Measurements from ENCODE around the gene BMF.

Gene BMF

DNA sequence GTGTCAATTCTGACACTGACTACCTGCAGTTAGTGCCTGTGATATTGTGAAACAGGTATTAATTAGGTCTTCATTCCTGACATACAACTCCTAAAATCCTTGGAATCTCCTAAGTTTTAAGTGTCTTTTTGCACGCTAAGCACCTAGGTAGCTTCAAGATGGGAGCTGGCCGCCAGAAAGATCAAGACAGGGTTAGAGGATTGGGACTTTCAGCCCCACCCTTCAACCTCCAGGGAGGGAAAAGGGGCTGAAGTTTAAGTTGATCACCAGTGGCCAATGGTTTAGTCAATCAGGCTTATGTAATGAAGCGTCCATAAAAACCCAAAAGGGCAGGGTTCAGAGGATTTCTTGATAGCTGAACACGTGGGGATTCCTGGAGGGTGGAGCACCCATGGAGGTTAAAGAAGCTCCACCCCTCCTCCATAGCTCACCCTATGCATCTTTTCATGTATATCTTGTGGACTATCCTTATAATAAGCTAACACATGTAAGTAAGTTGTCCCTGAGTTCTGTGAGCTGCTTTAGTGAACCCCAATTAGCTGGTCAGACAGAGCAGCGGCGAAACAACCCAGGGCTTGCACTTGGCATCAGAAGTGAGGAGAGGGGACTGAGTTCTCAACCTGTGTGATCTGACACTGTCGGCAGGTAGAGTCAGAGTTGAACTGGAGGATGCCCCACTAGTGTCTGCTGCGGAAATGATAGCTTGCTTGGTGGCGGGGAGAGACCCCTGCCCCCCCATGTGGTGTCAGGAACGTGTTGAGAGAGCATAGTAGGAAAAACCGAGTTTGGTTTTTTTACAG lies 56.9 kb downstream of the BMF start:
- no peak for DNase-seq

DNA sequence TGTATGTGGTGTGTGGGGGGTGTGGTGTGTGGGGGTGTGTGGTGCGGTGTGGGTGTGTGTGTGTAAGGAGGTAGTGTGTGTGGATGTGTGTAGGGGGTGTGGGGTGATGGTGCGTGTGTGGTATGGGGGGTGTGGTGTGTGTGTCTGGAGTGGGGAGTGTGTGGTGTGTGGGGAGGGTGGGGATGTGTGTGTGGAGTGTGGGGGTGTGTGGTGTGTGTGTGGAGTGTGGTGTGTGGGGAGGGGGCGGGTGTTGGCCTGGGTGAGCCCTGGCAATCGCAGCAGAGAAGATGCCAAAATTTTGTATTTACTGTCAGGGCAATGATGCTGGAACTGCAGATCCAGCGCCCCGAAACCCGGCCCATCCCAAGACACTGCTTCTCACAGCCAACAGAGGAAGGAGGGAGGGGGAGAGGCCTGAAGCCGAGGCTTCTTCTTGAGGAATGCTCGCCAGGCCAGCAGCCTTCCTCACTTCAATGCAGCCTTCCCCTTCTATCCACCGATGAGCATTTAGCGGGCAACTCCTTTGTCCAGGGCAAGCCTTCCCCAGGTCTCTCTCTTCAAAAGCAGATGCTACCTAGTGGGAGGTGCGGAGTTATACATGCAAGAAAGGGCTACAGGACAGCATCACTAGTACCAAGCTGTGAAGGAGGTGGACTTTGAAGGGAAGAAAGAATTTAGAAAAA lies 57.8 kb downstream of the BMF start:
- DNase-seq, result no peak

DNA sequence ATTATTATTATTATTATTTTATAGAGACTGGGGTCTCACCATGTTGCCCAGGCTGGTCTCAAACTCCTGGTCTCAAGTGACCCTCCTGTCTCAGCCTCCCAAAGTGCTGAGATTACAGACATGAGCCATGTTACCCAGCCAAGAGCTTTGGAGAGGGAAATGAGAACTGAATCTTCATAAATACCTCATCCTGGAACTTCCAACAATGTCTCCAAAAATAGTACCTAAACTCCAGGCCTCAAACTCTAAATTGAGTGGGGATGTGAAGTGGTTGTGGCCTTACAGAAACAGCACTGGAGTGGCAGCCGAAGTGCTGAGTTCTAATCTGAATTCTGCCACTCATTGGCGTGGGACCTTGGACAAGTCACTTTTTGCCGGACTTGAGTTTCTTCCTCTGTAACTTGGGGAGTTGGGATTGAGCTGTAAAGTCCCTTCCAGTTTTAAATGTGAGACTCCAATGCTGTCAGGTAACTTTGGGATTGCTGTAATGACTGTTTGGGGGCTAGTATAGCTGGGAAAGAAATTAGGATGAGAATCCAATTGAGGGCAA lies 59.7 kb downstream of the BMF start:
- DNase-seq, result no peak

DNA sequence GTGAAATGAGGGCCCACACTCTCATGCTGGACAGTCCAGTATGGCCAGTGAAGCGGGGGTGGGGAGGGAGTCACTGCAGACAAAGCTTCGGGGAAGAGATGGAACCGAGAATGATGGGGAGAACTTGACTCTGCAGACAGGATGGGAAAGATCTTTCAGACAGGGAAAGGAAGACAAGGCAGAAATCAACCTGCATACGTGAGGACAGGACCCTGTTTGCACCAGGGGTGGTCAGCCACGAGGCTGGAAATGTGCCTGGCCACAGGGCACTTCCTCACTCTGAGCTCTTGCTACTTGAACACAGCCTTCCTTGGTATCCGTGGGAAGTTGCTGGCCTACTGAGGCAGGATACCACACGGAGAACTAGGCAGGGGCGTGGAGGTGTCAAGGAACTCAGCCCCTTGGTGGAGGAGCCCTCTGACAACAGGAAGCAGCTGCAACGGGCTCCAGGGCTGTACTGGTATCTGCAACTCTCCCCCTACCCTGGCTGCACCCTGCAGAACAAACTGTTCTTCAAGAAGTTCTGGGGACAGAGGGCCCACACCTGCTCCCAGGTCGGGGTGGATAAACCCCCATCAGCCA lies 60.4 kb downstream of the BMF start:
- DNase-seq, result no peak

DNA sequence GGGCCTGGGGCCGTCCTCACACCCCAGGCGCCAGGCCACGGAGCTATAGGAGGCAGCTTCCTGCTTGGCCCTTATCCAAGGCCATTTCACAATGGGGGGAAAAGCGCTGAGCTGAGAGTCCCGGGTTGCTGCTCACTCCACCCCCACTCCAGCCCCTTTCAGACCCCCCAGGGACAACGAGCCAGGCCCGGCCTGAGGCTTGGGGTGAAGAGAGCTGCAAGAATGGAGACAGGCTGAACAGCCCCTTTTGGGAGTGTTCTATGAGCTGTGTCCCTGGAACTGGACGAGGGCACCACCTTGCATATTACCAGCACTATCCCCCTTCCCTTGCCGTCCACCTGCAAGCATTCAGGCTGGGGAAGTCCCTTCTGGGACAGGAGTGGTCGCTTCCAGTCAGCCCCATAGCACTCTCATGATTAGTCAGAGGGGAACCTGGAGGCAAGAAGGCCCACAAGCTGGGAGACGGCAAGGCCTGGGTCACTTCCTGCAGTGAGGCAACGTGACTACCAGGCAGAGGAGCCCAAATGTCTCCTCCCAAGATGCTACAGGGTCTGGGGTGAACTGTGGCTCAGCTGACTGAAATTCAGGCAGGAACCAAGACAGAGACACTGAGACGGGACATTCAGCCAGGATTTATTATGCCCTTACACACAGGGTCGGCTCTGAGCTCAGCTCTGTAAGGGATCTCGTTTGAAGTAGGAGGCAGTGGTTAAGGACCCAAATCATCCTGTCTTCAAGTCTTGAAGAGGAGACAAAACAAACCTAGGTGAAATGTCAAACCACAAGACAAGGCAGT lies 61.1 kb downstream of the BMF start:
- DNase-seq, result peak in 9 of 56 donors; percentile 12 to 60 (median 25)

DNA sequence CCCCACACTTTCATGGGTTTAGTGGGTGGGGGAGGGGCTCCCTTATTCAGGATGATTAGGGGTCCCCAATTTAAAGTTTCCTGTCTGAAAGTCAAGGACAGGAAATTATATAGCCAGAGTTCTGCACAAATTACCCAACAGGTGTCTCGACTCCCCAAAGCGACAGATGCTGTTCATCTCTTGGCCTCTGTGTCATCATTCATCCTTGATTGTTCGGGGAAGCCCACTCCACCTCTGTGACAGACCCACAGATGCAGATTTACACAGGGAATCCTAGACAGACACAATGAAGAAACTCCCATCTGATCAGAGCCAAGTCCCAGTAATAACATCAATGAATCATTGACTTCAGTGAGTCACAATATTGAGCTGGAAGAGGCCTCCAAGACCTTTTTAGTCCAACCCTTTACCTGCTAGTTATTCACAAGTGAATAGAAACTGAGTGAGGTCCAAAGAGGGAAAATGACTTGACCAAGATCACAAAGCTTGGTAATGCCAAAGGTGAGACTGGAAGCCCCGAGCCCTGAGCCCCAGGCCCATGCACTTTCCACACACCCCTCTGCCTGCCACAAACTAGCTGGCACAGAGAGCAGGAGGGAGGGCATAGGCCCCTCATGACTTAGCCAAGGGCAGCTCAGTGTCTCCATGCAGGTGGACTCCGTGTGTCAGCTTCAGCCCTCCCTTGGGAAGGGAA lies 61.8 kb downstream of the BMF start:
- DNase-seq, result no peak

DNA sequence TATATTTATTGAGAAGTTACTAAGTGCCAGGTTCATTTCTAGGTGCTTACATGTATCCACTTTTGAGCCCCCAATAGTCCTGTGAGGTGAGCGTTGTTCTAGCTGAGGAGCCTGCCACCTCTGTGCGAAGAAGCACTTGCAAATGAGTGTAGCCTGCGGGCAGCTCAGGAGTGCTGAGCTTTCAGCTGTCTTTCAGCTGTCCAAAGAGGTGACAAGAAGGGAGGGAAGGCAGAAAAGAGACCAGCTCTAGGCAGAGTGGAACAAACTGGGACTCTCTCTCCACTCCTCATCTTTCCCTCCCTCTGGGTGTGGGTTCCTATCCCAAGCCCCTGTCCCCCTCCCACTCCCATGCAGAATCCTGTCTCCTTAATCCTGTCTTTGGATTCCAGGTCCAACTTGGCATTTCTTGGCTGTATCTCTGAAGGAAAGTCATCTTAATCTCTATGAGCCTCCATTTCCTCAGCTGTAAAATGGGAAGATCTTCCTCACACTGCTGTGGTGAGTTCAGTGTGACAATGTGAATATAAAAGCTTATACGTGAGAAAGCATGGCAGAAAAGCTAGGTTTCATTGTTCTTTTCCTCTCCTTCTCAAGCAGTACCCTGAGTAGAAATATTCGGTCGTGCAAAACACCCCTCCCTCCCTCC lies 63.0 kb downstream of the BMF start:
- DNase-seq, result no peak

DNA sequence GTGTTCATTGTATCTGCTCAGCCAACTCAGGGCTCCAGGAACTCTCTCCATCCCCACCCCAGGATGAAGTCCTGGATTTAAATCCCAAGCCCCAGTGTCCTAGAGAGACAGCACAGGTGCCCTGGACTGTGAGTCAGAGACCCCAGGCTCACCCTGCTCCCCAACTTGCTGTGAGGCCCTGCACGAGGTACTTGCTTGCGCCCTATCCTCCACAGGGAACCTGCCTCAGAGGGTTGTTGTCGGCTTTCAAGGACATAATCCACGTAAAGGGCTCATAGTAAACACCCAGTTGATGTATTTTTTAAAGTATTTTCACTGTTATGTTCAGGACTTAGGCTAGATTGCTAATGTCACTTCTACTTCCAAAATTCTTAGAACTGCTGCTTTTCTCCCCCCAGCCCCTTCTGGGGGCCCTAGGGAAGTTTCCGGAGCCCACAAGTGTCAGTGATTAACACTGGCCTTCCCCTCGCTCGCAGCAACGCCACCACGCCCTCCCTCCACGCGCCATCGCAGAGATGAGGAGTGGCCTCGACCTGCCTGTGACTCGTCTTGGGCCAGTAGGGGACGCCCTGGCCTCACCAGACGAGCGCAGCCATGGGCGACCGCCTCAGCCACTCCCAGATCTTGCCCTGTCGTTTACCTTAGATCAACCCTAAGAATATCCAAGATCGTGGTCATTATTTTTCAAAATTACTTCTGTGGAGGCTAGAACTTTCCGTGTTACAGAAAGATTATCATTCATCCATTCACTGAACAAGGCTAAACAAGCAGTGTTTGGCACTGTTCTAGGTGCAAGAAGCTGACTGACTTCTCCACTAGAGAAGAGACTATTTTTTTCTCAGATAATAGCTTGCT lies 63.7 kb downstream of the BMF start:
- peak in 52 of 56 donors; percentile 23 to 89 (median 63) for DNase-seq

DNA sequence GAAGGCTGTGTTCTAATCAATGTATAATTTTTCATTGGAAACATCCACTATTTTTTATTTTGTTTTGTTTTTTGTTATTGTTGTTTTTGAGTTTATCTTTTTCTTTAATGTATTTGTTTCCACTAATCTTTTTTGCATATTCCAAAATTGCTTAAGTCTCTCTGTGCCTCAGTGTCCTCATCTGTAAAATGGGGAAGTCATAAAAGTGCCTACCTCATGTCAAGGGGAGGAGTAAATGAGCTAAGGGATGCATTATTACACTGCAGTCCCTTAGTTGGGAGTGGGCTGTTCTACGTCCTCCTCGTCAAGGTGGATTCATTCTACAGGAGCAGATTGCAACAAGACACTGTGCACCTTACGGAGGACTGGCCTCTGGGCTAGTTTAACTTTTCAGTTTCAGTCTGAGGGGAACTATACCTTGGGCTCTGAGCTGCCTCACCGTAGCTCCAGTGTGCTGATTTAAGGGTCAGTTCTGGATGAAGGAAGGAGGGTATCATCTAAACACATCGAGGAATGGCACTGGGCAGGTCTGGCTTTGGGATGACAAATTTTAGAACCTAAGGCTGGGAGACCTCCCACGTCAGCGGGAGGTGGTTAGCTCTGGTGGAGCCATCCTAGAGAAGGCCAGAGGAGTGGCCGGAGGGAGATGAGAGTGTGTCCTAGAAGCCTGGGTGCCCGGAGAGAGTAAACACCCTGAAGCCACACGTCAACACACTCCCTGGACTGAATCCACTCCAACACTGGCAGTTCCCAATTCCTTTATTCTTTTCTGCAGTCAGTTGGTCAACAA lies 64.6 kb downstream of the BMF start:
- DNase-seq, result peak in 1 of 56 donors; percentile 13

DNA sequence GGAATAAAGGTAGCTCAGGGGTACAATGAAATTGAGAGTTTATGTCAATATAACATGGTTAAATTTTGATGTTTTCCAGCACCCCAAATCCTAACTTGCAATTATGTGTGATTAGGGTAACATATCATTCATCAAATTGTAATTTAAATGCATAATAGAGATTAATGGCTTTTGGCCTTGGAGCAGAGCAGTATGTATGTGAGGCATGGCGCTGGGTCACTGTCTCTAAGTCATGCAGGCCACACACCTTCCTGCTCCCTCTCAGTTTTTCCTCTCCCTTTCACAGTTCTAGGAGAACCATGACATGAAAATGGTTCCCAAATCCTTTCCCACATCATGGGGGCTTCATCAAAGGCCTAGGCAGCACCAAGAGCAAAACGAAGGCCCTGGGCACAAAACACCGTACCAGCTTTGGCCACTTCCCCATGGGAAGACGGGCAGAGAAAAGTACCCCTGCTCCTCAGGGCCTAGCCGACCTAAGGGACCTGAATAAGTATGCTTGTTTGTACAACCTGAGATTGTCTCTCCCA lies 65.8 kb downstream of the BMF start:
- no peak for DNase-seq

DNA sequence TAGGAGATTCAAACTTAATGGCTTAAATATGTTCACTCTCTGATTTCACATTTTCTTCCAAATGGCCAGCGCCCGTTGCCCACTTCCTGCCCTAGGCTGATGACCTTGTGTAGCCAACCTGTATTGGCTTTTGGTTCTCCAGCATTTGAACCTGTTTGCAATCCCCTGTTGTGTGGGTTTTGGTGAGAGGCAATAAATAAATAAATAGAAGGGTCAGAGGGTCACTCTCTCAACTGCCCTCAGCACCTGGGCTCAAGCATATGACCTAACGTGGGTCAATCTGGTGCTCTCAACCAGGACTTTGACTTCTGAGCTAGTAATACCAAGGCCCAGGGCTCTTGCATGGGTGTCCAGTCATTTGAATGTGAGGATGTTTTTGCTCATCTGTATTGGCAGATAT lies 67.9 kb downstream of the BMF start:
- no peak for DNase-seq

DNA sequence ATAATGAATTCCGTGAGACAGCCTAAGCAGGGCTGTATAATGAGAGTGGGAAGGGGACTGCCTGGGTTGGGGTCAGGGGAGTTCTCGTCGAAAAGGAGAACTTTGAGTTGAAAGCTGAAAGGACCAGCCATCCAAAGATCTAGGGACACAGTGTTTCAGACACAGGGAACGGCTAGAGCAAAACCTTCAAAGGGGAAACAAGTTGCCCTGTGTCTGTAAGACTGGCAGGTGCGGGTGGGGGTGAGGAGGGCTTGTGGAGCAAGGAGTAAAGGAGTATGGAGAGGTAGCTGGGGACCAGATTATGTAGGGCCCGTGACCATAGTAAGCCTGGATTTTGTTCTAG lies 68.4 kb downstream of the BMF start:
- DNase-seq, result no peak

DNA sequence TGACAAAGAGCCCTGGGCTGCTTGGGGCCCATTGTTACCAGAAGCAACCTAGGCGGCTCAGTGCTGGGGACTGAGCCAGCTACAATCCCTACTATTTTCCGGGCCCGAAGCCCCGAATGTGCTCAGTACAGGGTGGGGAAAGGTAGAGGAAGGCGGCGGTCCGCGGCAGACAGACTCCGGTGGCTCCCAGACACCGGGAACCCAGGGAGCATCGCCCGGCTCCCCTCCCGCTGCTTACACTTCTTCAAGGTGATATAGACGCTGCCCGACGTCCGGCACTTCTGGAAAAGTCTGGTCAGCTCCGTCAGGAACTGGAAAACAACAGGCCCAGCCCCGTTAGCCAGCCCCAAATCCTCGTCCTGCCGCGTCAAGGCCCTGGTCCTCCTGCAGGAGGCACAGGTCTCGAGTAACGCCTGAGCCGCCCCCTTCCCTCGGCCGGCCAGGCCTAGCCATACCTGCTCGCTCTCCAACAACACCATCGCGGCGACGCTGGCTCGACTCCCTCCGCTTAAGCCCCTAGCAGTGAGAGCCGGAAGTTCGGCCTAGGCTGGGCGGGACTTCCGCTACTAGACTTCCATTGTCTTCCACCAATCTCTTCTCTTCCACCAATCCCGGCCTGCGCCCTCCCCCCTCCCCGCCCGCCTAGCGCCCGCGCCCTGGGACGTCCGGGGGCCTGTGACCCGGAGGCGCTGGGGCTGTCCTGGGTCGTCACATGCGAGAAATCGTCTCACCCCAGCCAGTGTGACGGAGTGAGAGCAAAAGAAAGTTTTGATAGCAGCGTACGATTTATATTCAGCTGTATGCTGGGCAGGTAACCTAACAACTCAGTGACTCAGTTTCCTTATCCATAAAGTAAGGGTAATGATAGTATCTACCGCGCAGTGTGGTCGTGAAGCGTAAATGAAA lies 69.8 kb downstream of the BMF start, which contains the start of gene SRP14:
SRP14 (minus strand) TSS at position 544 of the 906 bp plus-strand sequence; CDS start at position 479, 65 bp downstream.
- peak; percentile 64 to 98 (median 92) for DNase-seq

DNA sequence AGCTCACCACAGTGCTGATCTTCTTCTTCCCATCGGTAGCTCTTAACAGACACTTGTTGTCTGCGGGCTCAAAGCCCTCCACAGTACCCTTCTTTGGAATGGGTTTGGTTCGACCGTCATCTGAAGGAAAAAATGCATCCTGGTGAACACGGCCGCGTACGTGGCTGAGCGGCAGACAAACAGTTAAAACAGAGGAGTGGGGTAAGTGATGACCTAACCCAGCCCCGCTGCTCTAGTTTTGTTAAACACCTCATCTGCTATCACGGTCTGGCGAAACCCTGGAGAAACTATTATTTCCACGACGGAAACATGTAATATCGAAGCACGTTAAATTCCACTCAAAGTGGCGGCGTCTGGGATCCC lies 70.4 kb downstream of the BMF start:
- DNase-seq, result no peak
